ENCODE results near the gene POSTN.

Gene POSTN

GRCh38 chr13:37601648-37602440 is 3.3 kb upstream of the POSTN start:
- Histone ChIP-seq H3K27me3 (ENCODE audit: insufficient read depth, low read length, poor library complexity, severe bottlenecking) (no peaks in the 10 kb centered on the region), H3K79me2 (ENCODE audit: insufficient read depth, low read length) (no peaks in the 10 kb centered on the region), H2AFZ (ENCODE audit: low read length) (no peak overlapping the region), H3K9me2 (replicated peaks; ENCODE audit: low read depth, low read length) (no peaks in the 10 kb centered on the region), H3K36me3 (ENCODE audit: insufficient read depth, low read length) (no peaks in the 10 kb centered on the region), H3K9ac (ENCODE audit: low read depth, low read length, poor library complexity, severe bottlenecking) (no peak overlapping the region), H3K4me1 (ENCODE audit: insufficient read depth, low read length, poor library complexity, severe bottlenecking) (no peaks in the 10 kb centered on the region), H3F3A (ENCODE audit: low read depth) (no peaks in the 10 kb centered on the region), H4K20me1 (ENCODE audit: insufficient read depth, low read length, poor library complexity, severe bottlenecking) (no peaks in the 10 kb centered on the region), H3K4me3 (ENCODE audit: low read length, poor library complexity, severe bottlenecking) (no peak overlapping the region), H3K4me2 (ENCODE audit: low read depth, low read length, poor library complexity, severe bottlenecking) (no peak overlapping the region), H3K9me3 (ENCODE audit: insufficient read depth, low read depth, low read length) (no peaks in the 10 kb centered on the region)
- TF ChIP-seq CTCF (conservative IDR thresholded peaks at IDR 0.05; ENCODE audit: low read length) (no peak), EZH2phosphoT487 (IDR thresholded peaks at IDR 0.05; ENCODE audit: borderline replicate concordance) (no peak)

GRCh38 chr13:37599519-37599918 is 951 bp upstream of the POSTN start:
- H3F3A ChIP-seq (ENCODE audit: low read depth), result no peaks in the 10 kb centered on the region
- H3K36me3 ChIP-seq (ENCODE audit: insufficient read depth, low read length), result no peaks in the 10 kb centered on the region
- H3K4me3 ChIP-seq (ENCODE audit: low read length, poor library complexity, severe bottlenecking), result no peak overlapping the region
- no peak overlapping the region for H2AFZ ChIP-seq (ENCODE audit: low read length)
- no peaks in the 10 kb centered on the region for H3K79me2 ChIP-seq (ENCODE audit: insufficient read depth, low read length)
- H3K4me2 ChIP-seq (ENCODE audit: low read depth, low read length, poor library complexity, severe bottlenecking), result no peak overlapping the region
- H3K9me2 ChIP-seq (replicated peaks; ENCODE audit: low read depth, low read length), result no peaks in the 10 kb centered on the region
- no peaks in the 10 kb centered on the region for H3K9me3 ChIP-seq (ENCODE audit: insufficient read depth, low read depth, low read length)
- H3K4me1 ChIP-seq (ENCODE audit: insufficient read depth, low read length, poor library complexity, severe bottlenecking), result no peaks in the 10 kb centered on the region
- TF ChIP-seq EZH2phosphoT487 (IDR thresholded peaks at IDR 0.05; ENCODE audit: borderline replicate concordance), result no peak
- TF ChIP-seq CTCF (conservative IDR thresholded peaks at IDR 0.05; ENCODE audit: low read length), result no peak
- H3K27me3 ChIP-seq (ENCODE audit: insufficient read depth, low read length, poor library complexity, severe bottlenecking), result no peaks in the 10 kb centered on the region
- no peak overlapping the region for H3K9ac ChIP-seq (ENCODE audit: low read depth, low read length, poor library complexity, severe bottlenecking)
- H4K20me1 ChIP-seq (ENCODE audit: insufficient read depth, low read length, poor library complexity, severe bottlenecking), result no peaks in the 10 kb centered on the region

GRCh38 chr13:37597477-37598025 is 1.0 kb downstream of the POSTN start:
- Histone ChIP-seq H4K20me1 (ENCODE audit: insufficient read depth, low read length, poor library complexity, severe bottlenecking) (no peaks in the 10 kb centered on the region), H3K9me3 (ENCODE audit: insufficient read depth, low read depth, low read length) (no peaks in the 10 kb centered on the region), H3K9me2 (replicated peaks; ENCODE audit: low read depth, low read length) (no peaks in the 10 kb centered on the region), H3K79me2 (ENCODE audit: insufficient read depth, low read length) (no peaks in the 10 kb centered on the region), H3K4me2 (ENCODE audit: low read depth, low read length, poor library complexity, severe bottlenecking) (no peak overlapping the region), H2AFZ (ENCODE audit: low read length) (no peak overlapping the region), H3K4me1 (ENCODE audit: insufficient read depth, low read length, poor library complexity, severe bottlenecking) (no peaks in the 10 kb centered on the region), H3K27me3 (ENCODE audit: insufficient read depth, low read length, poor library complexity, severe bottlenecking) (no peaks in the 10 kb centered on the region), H3K4me3 (ENCODE audit: low read length, poor library complexity, severe bottlenecking) (no peak overlapping the region), H3K36me3 (ENCODE audit: insufficient read depth, low read length) (no peaks in the 10 kb centered on the region), H3K9ac (ENCODE audit: low read depth, low read length, poor library complexity, severe bottlenecking) (no peak overlapping the region), H3F3A (ENCODE audit: low read depth) (no peaks in the 10 kb centered on the region)
- TF ChIP-seq CTCF (conservative IDR thresholded peaks at IDR 0.05; ENCODE audit: low read length), result no peak
- no peak for TF ChIP-seq EZH2phosphoT487 (IDR thresholded peaks at IDR 0.05; ENCODE audit: borderline replicate concordance)
